SIG-M5 treated with dmso at 0.1 percent for 504 hours (cell line): Measurements from ENCODE around the gene VPREB1.
A peak's percentile ranks its signal among the peaks of the same experiment; 100 is the strongest.
"Not testable (repeated sequence)": the region's sequence is repeated elsewhere in the genome, so short reads cannot be mapped to it uniquely, and the experiment has no call there.

Experiments used
- DNase-seq: peaks from one replicate; lab custom pipeline; 2025; ENCODE audit not compliant: unreplicated experiment; lab: John Stamatoyannopoulos, UW

VPREB1 gene

GRCh38 chr22:22244316-22245250, at the start of gene VPREB1:
TSS of gene VPREB1 (plus strand) at chr22:22244786. CDS start at chr22:22244814, 28 bp downstream.
- no peak for DNase-seq

GRCh38 chr22:22194931-22195264, 49.7 kb upstream of the VPREB1 start:
- DNase-seq = no peak

- peak; percentile 67 for DNase-seq
Observed at GRCh38 chr22:22195265-22196017, 49.1 kb upstream of the VPREB1 start.

GRCh38 chr22:22196018-22196533, 48.5 kb upstream of the VPREB1 start:
- no peak for DNase-seq

GRCh38 chr22:22196833-22197477, 47.6 kb upstream of the VPREB1 start:
- DNase-seq = no peak

GRCh38 chr22:22197993-22198402, 46.6 kb upstream of the VPREB1 start:
- DNase-seq = no peak

- no peak for DNase-seq
Observed at GRCh38 chr22:22198751-22199150, 45.8 kb upstream of the VPREB1 start.

- DNase-seq = no peak
Observed at GRCh38 chr22:22199634-22200033, 45.0 kb upstream of the VPREB1 start.

- no peak for DNase-seq
Observed at GRCh38 chr22:22200569-22201184, 43.9 kb upstream of the VPREB1 start.

- peak; percentile 52 for DNase-seq
Observed at GRCh38 chr22:22201185-22201929, 43.2 kb upstream of the VPREB1 start.

GRCh38 chr22:22201930-22202343, 42.6 kb upstream of the VPREB1 start:
- no peak for DNase-seq

GRCh38 chr22:22203048-22203971, 41.3 kb upstream of the VPREB1 start:
- no peak for DNase-seq

- peak; percentile 66 for DNase-seq
Observed at GRCh38 chr22:22207845-22208564, 36.6 kb upstream of the VPREB1 start.

- DNase-seq = no peak
Observed at GRCh38 chr22:22208652-22209051, 35.9 kb upstream of the VPREB1 start.

GRCh38 chr22:22209080-22209640, 35.4 kb upstream of the VPREB1 start:
- DNase-seq = not testable (repeated sequence)

- DNase-seq = no peak
Observed at GRCh38 chr22:22210375-22210774, 34.2 kb upstream of the VPREB1 start.

GRCh38 chr22:22210889-22211833, 33.4 kb upstream of the VPREB1 start:
- DNase-seq = no peak
